ENCODE results near the gene ZNF275.

ZNF275 gene

GRCh38 chrX:153347530-153347929 is 13.6 kb downstream of the ZNF275 start:
- Histone ChIP-seq H3K4me3 (ENCODE audit: low read length, poor library complexity, severe bottlenecking) (no peak overlapping the region), H3K27me3 (ENCODE audit: insufficient read depth, low read length, poor library complexity, severe bottlenecking) (no peaks in the 10 kb centered on the region), H4K20me1 (ENCODE audit: insufficient read depth, low read length, poor library complexity, severe bottlenecking) (peaks cover 2% of the 10 kb centered on the region), H3K4me1 (ENCODE audit: insufficient read depth, low read length, poor library complexity, severe bottlenecking) (no peaks in the 10 kb centered on the region), H3K9ac (ENCODE audit: low read depth, low read length, poor library complexity, severe bottlenecking) (no peak overlapping the region), H3K9me3 (ENCODE audit: insufficient read depth, low read depth, low read length) (no peaks in the 10 kb centered on the region), H3K36me3 (ENCODE audit: insufficient read depth, low read length) (peaks cover 56% of the 10 kb centered on the region; the same call in 1 of the 2 replicates), H3K9me2 (replicated peaks; ENCODE audit: low read depth, low read length) (no peaks in the 10 kb centered on the region), H3K79me2 (ENCODE audit: insufficient read depth, low read length) (peaks cover 2% of the 10 kb centered on the region; the same call in 1 of the 2 replicates), H3K4me2 (ENCODE audit: low read depth, low read length, poor library complexity, severe bottlenecking) (no peak overlapping the region), H2AFZ (ENCODE audit: low read length) (no peak overlapping the region), H3F3A (ENCODE audit: low read depth) (no peaks in the 10 kb centered on the region)
- TF ChIP-seq CTCF (conservative IDR thresholded peaks at IDR 0.05; ENCODE audit: low read length) (no peak), EZH2phosphoT487 (IDR thresholded peaks at IDR 0.05; ENCODE audit: borderline replicate concordance) (no peak)

DNA sequence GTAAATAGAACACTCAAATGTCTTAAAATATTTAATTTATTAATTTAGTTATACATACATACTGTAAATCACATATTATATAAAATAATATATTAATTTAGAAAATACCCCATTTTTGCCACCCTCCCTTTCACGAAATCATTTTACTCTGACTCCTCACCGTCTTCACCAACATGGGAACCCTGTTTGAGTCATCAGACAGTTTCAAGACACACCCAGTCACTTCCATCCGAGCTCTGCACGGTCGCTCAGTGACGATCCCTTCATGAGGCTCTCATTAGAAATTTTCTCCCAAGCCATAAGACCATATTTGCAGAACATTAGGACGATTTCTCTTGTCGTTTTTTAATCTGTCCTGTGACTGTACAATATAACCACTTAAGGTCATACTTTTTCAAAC is 14.5 kb downstream of the ZNF275 start:
- no peak for TF ChIP-seq EZH2phosphoT487 (IDR thresholded peaks at IDR 0.05; ENCODE audit: borderline replicate concordance)
- no peak for TF ChIP-seq CTCF (conservative IDR thresholded peaks at IDR 0.05; ENCODE audit: low read length)
- H3K27me3 ChIP-seq (ENCODE audit: insufficient read depth, low read length, poor library complexity, severe bottlenecking), result no peaks in the 10 kb centered on the region
- H3F3A ChIP-seq (ENCODE audit: low read depth), result no peaks in the 10 kb centered on the region

DNA sequence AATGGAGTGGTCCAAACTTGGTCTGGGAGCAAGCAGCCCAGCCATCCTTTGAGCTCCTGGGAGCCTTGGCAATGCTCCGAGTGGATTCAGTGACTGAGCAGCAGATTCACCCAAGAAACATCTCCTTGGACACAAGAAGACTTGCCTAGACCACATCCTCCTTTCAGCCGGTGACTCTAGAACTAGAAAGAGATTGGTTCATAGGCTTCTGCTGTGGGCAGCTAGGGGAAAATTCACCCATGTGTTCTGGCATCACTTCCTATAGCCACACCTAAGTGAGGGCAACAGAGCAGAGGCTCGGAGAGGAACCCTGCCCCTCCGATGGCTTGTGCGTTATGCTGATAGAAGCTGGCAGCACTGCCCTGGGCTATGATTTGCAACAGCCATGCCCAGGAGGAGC is 16.0 kb downstream of the ZNF275 start:
- H3K4me2 ChIP-seq (ENCODE audit: low read depth, low read length, poor library complexity, severe bottlenecking), result no peak overlapping the region
- H3K27me3 ChIP-seq (ENCODE audit: insufficient read depth, low read length, poor library complexity, severe bottlenecking), result no peaks in the 10 kb centered on the region
- peaks cover 43% of the 10 kb centered on the region; the same call in 1 of the 2 replicates for H3K36me3 ChIP-seq (ENCODE audit: insufficient read depth, low read length)
- H3K9ac ChIP-seq (ENCODE audit: low read depth, low read length, poor library complexity, severe bottlenecking), result no peak overlapping the region
- H3K79me2 ChIP-seq (ENCODE audit: insufficient read depth, low read length), result no peaks in the 10 kb centered on the region
- no peaks in the 10 kb centered on the region for H3K9me3 ChIP-seq (ENCODE audit: insufficient read depth, low read depth, low read length)
- H3K4me3 ChIP-seq (ENCODE audit: low read length, poor library complexity, severe bottlenecking), result no peak overlapping the region
- H3K9me2 ChIP-seq (replicated peaks; ENCODE audit: low read depth, low read length), result no peaks in the 10 kb centered on the region
- TF ChIP-seq CTCF (conservative IDR thresholded peaks at IDR 0.05; ENCODE audit: low read length) (no peak), EZH2phosphoT487 (IDR thresholded peaks at IDR 0.05; ENCODE audit: borderline replicate concordance) (no peak)
- H2AFZ ChIP-seq (ENCODE audit: low read length), result no peak overlapping the region
- no peaks in the 10 kb centered on the region for H3K4me1 ChIP-seq (ENCODE audit: insufficient read depth, low read length, poor library complexity, severe bottlenecking)
- no peaks in the 10 kb centered on the region for H3F3A ChIP-seq (ENCODE audit: low read depth)
- no peaks in the 10 kb centered on the region for H4K20me1 ChIP-seq (ENCODE audit: insufficient read depth, low read length, poor library complexity, severe bottlenecking)

More for the DNA sequence above, 14.5 kb downstream of the ZNF275 start:
- H3K4me3 ChIP-seq (ENCODE audit: low read length, poor library complexity, severe bottlenecking), result no peak overlapping the region
- H3K9me3 ChIP-seq (ENCODE audit: insufficient read depth, low read depth, low read length), result no peaks in the 10 kb centered on the region
- no peaks in the 10 kb centered on the region for H4K20me1 ChIP-seq (ENCODE audit: insufficient read depth, low read length, poor library complexity, severe bottlenecking)
- no peak overlapping the region for H3K4me2 ChIP-seq (ENCODE audit: low read depth, low read length, poor library complexity, severe bottlenecking)
- H3K4me1 ChIP-seq (ENCODE audit: insufficient read depth, low read length, poor library complexity, severe bottlenecking), result no peaks in the 10 kb centered on the region
- no peaks in the 10 kb centered on the region for H3K9me2 ChIP-seq (replicated peaks; ENCODE audit: low read depth, low read length)
- no peak overlapping the region for H2AFZ ChIP-seq (ENCODE audit: low read length)
- peaks cover 56% of the 10 kb centered on the region; the same call in 1 of the 2 replicates for H3K36me3 ChIP-seq (ENCODE audit: insufficient read depth, low read length)
- no peak overlapping the region for H3K9ac ChIP-seq (ENCODE audit: low read depth, low read length, poor library complexity, severe bottlenecking)
- H3K79me2 ChIP-seq (ENCODE audit: insufficient read depth, low read length), result no peaks in the 10 kb centered on the region; the same call in 1 of the 2 replicates

Data from Loucy (cell line).